ENCODE measurements around the gene MRGPRF. TPM values are rescaled to one million over a fixed set of nuclear protein-coding genes. Genes with fewer than 3 reads are reported as not detected.

Gene MRGPRF
- total RNA-seq, 1 experiment from 2014 or later: 0.76 TPM

DNA sequence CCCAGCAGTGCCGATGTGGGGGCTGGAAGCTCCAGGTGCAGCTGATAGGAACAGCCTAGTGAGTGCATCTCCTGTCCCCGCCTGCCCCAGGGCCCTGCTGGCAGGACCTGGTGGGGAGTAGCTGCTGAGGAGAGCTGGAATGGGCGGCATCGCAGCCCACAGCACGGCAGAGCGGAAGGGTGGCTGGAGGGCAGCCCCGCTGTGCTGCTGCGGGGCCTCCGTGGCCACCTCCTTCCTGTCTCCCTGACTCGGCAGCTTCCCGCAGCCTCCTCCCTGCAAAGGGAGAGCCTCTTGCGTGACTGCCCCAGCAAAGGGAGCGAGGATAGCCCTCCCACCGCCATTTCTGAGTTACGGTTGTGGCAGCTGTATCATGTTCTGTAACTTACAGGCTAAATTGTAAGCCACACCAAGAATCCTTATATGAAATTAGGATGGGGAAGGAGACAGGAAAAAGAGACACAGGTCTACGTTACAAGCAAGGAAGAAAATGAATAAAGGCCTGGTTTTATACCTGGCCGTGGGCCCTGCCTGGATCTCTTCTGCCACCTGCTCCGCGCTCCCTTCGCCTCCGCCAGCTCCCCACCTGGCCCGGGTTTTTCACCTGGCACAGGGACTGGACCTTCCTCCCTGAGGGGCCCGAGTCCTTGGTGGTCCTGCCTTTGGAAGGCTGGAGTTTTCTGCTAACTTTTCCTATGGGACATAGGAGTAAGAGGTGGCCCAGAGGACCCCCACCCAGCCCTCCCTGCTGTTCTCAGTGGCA, 45.6 kb upstream of the MRGPRF start:
- Histone ChIP-seq H2AFZ (ENCODE audit: low read depth, low read length, poor library complexity, severe bottlenecking) (no peak overlapping the region), H4K20me1 (ENCODE audit: insufficient read depth) (no peaks in the 10 kb centered on the region), H3K27me3 (ENCODE audit: insufficient read depth, low read length) (no peaks in the 10 kb centered on the region), H3K4me2 (ENCODE audit: low read length) (no peak overlapping the region), H3K4me3 (replicated peaks in 1 of 2; ENCODE audit: low read depth in 1 of 2, low read length in 2 of 2) (no peak overlapping the region), H3K36me3 (ENCODE audit: control insufficient read depth in 1 of 2, insufficient read depth in 2 of 2, low read length in 2 of 2) (no peaks in the 10 kb centered on the region; a peak in 1 of 4 replicates), H3K79me2 (ENCODE audit: insufficient read depth, low read length) (peaks cover 3% of the 10 kb centered on the region; the same call in 1 of the 2 replicates), H3K9me2 (ENCODE audit: insufficient read depth) (no peaks in the 10 kb centered on the region), H3K27ac (ENCODE audit: low read depth, low read length) (no peak overlapping the region), H3K9me3 (ENCODE audit: control insufficient read depth in 1 of 2, insufficient read depth in 1 of 2, low read depth in 1 of 2, low read length in 2 of 2) (no peaks in the 10 kb centered on the region), H3K4me1 (ENCODE audit: control insufficient read depth in 1 of 2, insufficient read depth in 2 of 2, low read length in 2 of 2) (no peaks in the 10 kb centered on the region), H3K9ac (ENCODE audit: low read length) (no peak overlapping the region)
- POLR2A ChIA-PET: no interaction called here
- DNase-seq (ENCODE audit: low read depth, low spot score): no peak
- RAD21 ChIA-PET (ENCODE audit: low non-redundant PET in 1 of 2, low total read pairs in 2 of 2, uncharacterized antibody in 2 of 2, unreplicated experiment in 2 of 2): no interaction called here
- intact Hi-C loops (cut with micrococcal nuclease): no loop called here
- CTCF ChIA-PET: no interaction called here
- ATAC-seq: no peak
- no TSS peak for BruUV-seq (replicated peaks)
- TF ChIP-seq JUND (IDR thresholded peaks at IDR 0.05) (no peak), ZFX (IDR thresholded peaks at IDR 0.05) (no peak), SIN3A (IDR thresholded peaks at IDR 0.05; ENCODE audit: low read depth) (no peak), ATF3 (IDR thresholded peaks at IDR 0.05) (no peak), CEBPB (IDR thresholded peaks at IDR 0.05; ENCODE audit: low read depth) (no peak), EGR1 (IDR thresholded peaks at IDR 0.05; ENCODE audit: low read depth) (no peak), FOSL1 (IDR thresholded peaks at IDR 0.05; ENCODE audit: low read depth) (no peak), EZH2phosphoT487 (IDR thresholded peaks at IDR 0.05; ENCODE audit: borderline replicate concordance) (no peak), TCF7L2 (IDR thresholded peaks at IDR 0.05; ENCODE audit: borderline replicate concordance, extremely low read depth, insufficient read depth, insufficient read length) (no peak), RAD21 (IDR thresholded peaks at IDR 0.05; ENCODE audit: low read depth) (no peak)

DNA sequence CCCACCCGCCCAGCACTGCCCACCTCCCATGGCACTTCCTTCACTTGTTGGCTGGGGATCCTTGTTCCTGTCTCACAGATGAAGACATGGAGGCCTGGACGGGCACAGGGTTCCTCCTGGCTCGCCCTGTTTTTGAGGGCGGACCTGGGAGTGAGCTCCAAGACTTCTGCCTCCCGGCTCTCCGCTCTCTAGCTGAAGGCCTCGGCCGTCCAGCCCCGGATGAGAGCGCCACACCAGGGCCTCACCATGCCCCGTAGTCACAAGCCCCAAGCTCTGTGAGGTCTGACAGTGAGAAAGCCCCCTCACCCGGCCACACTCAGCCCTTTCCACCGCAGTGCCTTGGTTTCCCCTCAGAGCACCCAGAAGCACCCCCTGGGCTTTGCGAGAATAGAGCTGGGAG, 44.8 kb upstream of the MRGPRF start:
- Histone ChIP-seq H3K79me2 (ENCODE audit: insufficient read depth, low read length) (peaks cover 5% of the 10 kb centered on the region; the same call in 1 of the 2 replicates), H3K9me3 (ENCODE audit: control insufficient read depth in 1 of 2, insufficient read depth in 1 of 2, low read depth in 1 of 2, low read length in 2 of 2) (no peaks in the 10 kb centered on the region), H3K9ac (ENCODE audit: low read length) (no peak overlapping the region), H3K4me1 (ENCODE audit: control insufficient read depth in 1 of 2, insufficient read depth in 2 of 2, low read length in 2 of 2) (no peaks in the 10 kb centered on the region), H3K9me2 (ENCODE audit: insufficient read depth) (no peaks in the 10 kb centered on the region), H2AFZ (ENCODE audit: low read depth, low read length, poor library complexity, severe bottlenecking) (no peak overlapping the region), H3K27ac (ENCODE audit: low read depth, low read length) (no peak overlapping the region), H3K4me3 (replicated peaks in 1 of 2; ENCODE audit: low read depth in 1 of 2, low read length in 2 of 2) (no peak overlapping the region), H4K20me1 (ENCODE audit: insufficient read depth) (no peaks in the 10 kb centered on the region), H3K4me2 (ENCODE audit: low read length) (no peak overlapping the region), H3K36me3 (ENCODE audit: control insufficient read depth in 1 of 2, insufficient read depth in 2 of 2, low read length in 2 of 2) (no peaks in the 10 kb centered on the region; a peak in 1 of 4 replicates), H3K27me3 (ENCODE audit: insufficient read depth, low read length) (no peaks in the 10 kb centered on the region)
- ChIA-PET RAD21 (ENCODE audit: low non-redundant PET in 1 of 2, low total read pairs in 2 of 2, uncharacterized antibody in 2 of 2, unreplicated experiment in 2 of 2) (no interaction called here), POLR2A (interaction anchor here (0.6 kb wide), 1 partner anchor 1105 kb away, joined by 3 read pairs; no protein-coding TSS in a partner anchor), CTCF (no interaction called here)
- intact Hi-C loops (cut with micrococcal nuclease): no loop called here
- ATAC-seq (no peak), DNase-seq (ENCODE audit: low read depth, low spot score) (no peak)
- no TSS peak for BruUV-seq (replicated peaks)
- TF ChIP-seq SIN3A (IDR thresholded peaks at IDR 0.05; ENCODE audit: low read depth) (no peak), YY1 (IDR thresholded peaks at IDR 0.05; ENCODE audit: extremely low read depth, insufficient replicate concordance, low read depth, low read length) (no peak), ZNF274 (IDR thresholded peaks at IDR 0.05; ENCODE audit: low read depth, low read length) (no peak), REST (IDR thresholded peaks at IDR 0.05; ENCODE audit: low read depth) (no peak), CEBPB (IDR thresholded peaks at IDR 0.05; ENCODE audit: low read depth) (no peak), RAD21 (IDR thresholded peaks at IDR 0.05; ENCODE audit: low read depth) (no peak), POLR2A (IDR thresholded peaks at IDR 0.05; ENCODE audit: borderline replicate concordance, extremely low read depth, insufficient read depth, insufficient read length) (no peak), TCF7L2 (IDR thresholded peaks at IDR 0.05; ENCODE audit: borderline replicate concordance, extremely low read depth, insufficient read depth, insufficient read length) (no peak), SRF (IDR thresholded peaks at IDR 0.05; ENCODE audit: low read depth) (no peak), EZH2phosphoT487 (IDR thresholded peaks at IDR 0.05; ENCODE audit: borderline replicate concordance) (no peak), FOSL1 (IDR thresholded peaks at IDR 0.05; ENCODE audit: low read depth) (no peak)
- TF ChIP-seq, protein P1, sequence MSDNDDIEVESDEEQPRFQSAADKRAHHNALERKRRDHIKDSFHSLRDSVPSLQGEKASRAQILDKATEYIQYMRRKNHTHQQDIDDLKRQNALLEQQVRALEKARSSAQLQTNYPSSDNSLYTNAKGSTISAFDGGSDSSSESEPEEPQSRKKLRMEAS (IDR thresholded peaks at IDR 0.05): no peak
